Germinal center (tissue), 1 donor: ENCODE data around the gene HEPN1.

Source experiments
- DNase-seq: peaks from one replicate; pipeline ENCODE4 v3.0.0; 2012; ENCODE audit warnings: mixed read lengths, low spot score

HEPN1 gene

GRCh38 chr11:124884869-124885479, 34.1 kb upstream of the HEPN1 start:
- DNase-seq: no peak

- no peak for DNase-seq
Observed at GRCh38 chr11:124886476-124886875, 32.6 kb upstream of the HEPN1 start.

GRCh38 chr11:124886978-124887666, 31.9 kb upstream of the HEPN1 start:
- no peak for DNase-seq

GRCh38 chr11:124887667-124888013, 31.4 kb upstream of the HEPN1 start:
- no peak for DNase-seq

- no peak for DNase-seq
Observed at GRCh38 chr11:124889191-124890091, 29.6 kb upstream of the HEPN1 start.

GRCh38 chr11:124890151-124890550, 28.9 kb upstream of the HEPN1 start:
- no peak for DNase-seq

- DNase-seq: no peak
Observed at GRCh38 chr11:124890683-124891372, 28.2 kb upstream of the HEPN1 start.

- DNase-seq: no peak
Observed at GRCh38 chr11:124891373-124891861, 27.6 kb upstream of the HEPN1 start.

GRCh38 chr11:124892146-124892545, 26.9 kb upstream of the HEPN1 start:
- no peak for DNase-seq

GRCh38 chr11:124892750-124893454, 26.1 kb upstream of the HEPN1 start:
- no peak for DNase-seq

- no peak for DNase-seq
Observed at GRCh38 chr11:124893781-124894401, 25.2 kb upstream of the HEPN1 start.

GRCh38 chr11:124894606-124895430, 24.2 kb upstream of the HEPN1 start:
- no peak for DNase-seq

GRCh38 chr11:124895471-124895971, 23.5 kb upstream of the HEPN1 start:
- DNase-seq: no peak

GRCh38 chr11:124896071-124896750, 22.8 kb upstream of the HEPN1 start:
- DNase-seq: no peak

- DNase-seq: no peak
Observed at GRCh38 chr11:124896821-124897391, 22.1 kb upstream of the HEPN1 start.

GRCh38 chr11:124897674-124898262, 21.3 kb upstream of the HEPN1 start, which contains the start of gene ROBO4:
ROBO4 (minus strand) TSS chr11:124897865; CDS start chr11:124897795, 70 bp downstream.
- DNase-seq: no peak

- no peak for DNase-seq
Observed at GRCh38 chr11:124898263-124898680, 20.8 kb upstream of the HEPN1 start.

GRCh38 chr11:124898711-124899110, 20.3 kb upstream of the HEPN1 start:
- no peak for DNase-seq
